Renal cortical epithelial cell (primary cell): ENCODE data around the gene RCC1. TPM values are rescaled to one million over a fixed set of nuclear protein-coding genes. Genes with fewer than 3 reads are reported as not detected.

Experiments
- total RNA-seq: library from RNA; depleted of rRNA; stranded (reverse); fragments of >200 nt; gene quantifications from 2 replicates; pipeline ENCODE4 v1.2.3, GENCODE V29; 2014

The RCC1 gene
- total RNA-seq, 1 donor from 2014 or later = 64.5 TPM

Other genes with a start within 250 kb of the RCC1 start
- 35.4 and 42.1 TPM in 2 replicates for gene SESN2, start 246.5 kb upstream of the RCC1 start, total RNA-seq
- 37.5 and 38.2 TPM in 2 replicates for gene MED18, start 177.0 kb upstream of the RCC1 start, total RNA-seq
- 9.0 and 29.0 TPM in 2 replicates for gene PHACTR4, start 136.3 kb upstream of the RCC1 start, total RNA-seq
- 24.7 and 46.9 TPM in 2 replicates for gene TRNAU1AP, start 47.0 kb downstream of the RCC1 start, total RNA-seq
- gene RAB42, start 86.2 kb downstream of the RCC1 start, total RNA-seq = 49.0 and 241 TPM in 2 replicates
- gene TAF12, start 137.0 kb downstream of the RCC1 start, total RNA-seq = 29.2 and 46.7 TPM in 2 replicates
- not detected in 2 replicates for gene RNU11, start 142.6 kb downstream of the RCC1 start, total RNA-seq
- gene GMEB1, start 162.7 kb downstream of the RCC1 start, total RNA-seq = 8.7 and 12.9 TPM in 2 replicates
- 114 and 122 TPM in 2 replicates for gene YTHDF2, start 230.9 kb downstream of the RCC1 start, total RNA-seq